Esophagus muscularis mucosa (tissue), 4 donors: Measurements from ENCODE around the gene KBTBD12. TPM values are rescaled to one million over a fixed set of nuclear protein-coding genes. Genes with fewer than 3 reads are reported as not detected.
"Not testable (repeated sequence)": the region's sequence is repeated elsewhere in the genome, so short reads cannot be mapped to it uniquely, and the experiment has no call there.

Experiments used
- DNase-seq: peaks from one replicate; pipeline ENCODE4 v3.0.0-alpha.2; 2017; ENCODE audit errors: extremely low spot score
- H3K27ac ChIP-seq, 4 donors: fragments of 200-600 bp; sonication (generic); replicated peaks in 1 of 4; 1 replicate in 3 of 4; 2 replicates in 1 of 4; pipeline ENCODE4 v1.5.1; 2016 to 2019; ENCODE audit warnings: mild to moderate bottlenecking in 1 of 4
- H3K27me3 ChIP-seq, 4 donors: fragments of 200-600 bp; sonication (generic); one replicate each; pipeline versions ENCODE4 v1.5.1 to v1.6.0; 2016 to 2019
- H3K36me3 ChIP-seq, 4 donors: fragments of 200-600 bp; sonication (generic); one replicate each; pipeline ENCODE4 v1.5.1; 2016 to 2019
- H3K4me1 ChIP-seq, 4 donors: fragments of 200-600 bp; sonication (generic); one replicate each; pipeline ENCODE4 v1.5.1; 2016 to 2019
- H3K4me3 ChIP-seq, 4 donors: fragments of 200-600 bp; sonication (generic); 1 replicate in 2 of 4; 2 replicates in 2 of 4; pipeline ENCODE4 v1.5.1; 2016 to 2019; ENCODE audit warnings: mild to moderate bottlenecking in 4 of 4, moderate library complexity in 1 of 4
- H3K9me3 ChIP-seq, 4 donors: fragments of 200-600 bp; sonication (generic); 1 replicate in 3 of 4; 2 replicates in 1 of 4; pipeline ENCODE4 v1.5.1; 2016 to 2019
- CTCF ChIP-seq, 3 experiments: fragments of 200-600 bp in 2 of 3; fragments of 450-650 bp in 1 of 3; sonication (generic) in 2 of 3; IDR thresholded peaks; one replicate each; pipeline ENCODE4 v1.5.1; 2017 to 2019; ENCODE audit warnings: antibody characterized with exemption in 3 of 3, mild to moderate bottlenecking in 2 of 3, moderate library complexity in 1 of 3
- EP300 ChIP-seq: sonication (generic); formaldehyde crosslinking; IDR thresholded peaks from one replicate; pipeline ENCODE4 v1.6.1; 2017; ENCODE audit warnings: antibody characterized with exemption
- POLR2A ChIP-seq: fragments of 450-650 bp; IDR thresholded peaks from one replicate; pipeline ENCODE4 v1.6.1; 2017; ENCODE audit warnings: antibody characterized with exemption, moderate library complexity, mild to moderate bottlenecking, low read depth
- POLR2AphosphoS5 ChIP-seq, 2 donors: sonication (generic); formaldehyde crosslinking; IDR thresholded peaks; one replicate each; pipeline ENCODE4 v1.6.1; 2017; ENCODE audit warnings: antibody characterized with exemption in 2 of 2
- WGBS: methylation state at CpG from one replicate; pipeline ENCODE4 v1.1.5; 2018; 5-methylcytosine and 5-hydroxymethylcytosine counted together
- intact Hi-C: fragments of 100-400 bp; cut with DNase I; formaldehyde crosslinking; loops from one replicate; pipeline ENCODE4 v1.15.1; 2023
- total RNA-seq, 4 donors: library from RNA; depleted of rRNA; stranded (reverse); fragments of >200 nt; gene quantifications; one replicate each; pipeline versions ENCODE4 v1.1.0 to v1.2.1, GENCODE V29; 2016

KBTBD12 gene
- total RNA-seq, 4 donors from 2014 or later, result 3.8 to 6.0 (median 4.7) TPM

DNA sequence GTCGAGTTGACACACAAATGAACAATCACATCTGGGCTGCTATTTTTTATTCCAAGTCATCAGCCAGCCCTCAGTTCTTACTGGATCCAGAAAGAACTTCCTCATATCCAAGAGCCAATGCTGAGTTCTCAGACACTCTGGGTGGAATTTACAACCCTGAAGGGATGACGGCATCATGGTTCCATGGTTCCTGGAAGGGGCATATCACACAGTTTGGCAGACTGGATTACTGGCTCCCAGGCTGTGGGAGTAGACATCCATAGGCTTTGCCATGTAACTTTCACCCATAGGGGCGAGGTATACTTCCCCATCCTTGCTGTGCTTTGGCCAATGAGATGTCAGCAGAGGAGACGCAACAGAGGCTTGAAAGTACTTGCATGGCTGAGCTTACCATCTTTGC lies 26.9 kb upstream of the KBTBD12 start:
- intact Hi-C loops, result no loop called here
- no peak for DNase-seq
- 86% methylated on average over 2 of the region's 4 CpGs for WGBS
- no peak for TF ChIP-seq POLR2A
- TF ChIP-seq POLR2AphosphoS5 (IDR thresholded peaks at IDR 0.05), result no peak
- no peak for TF ChIP-seq EP300
- TF ChIP-seq CTCF (IDR thresholded peaks at IDR 0.05), result no peak
- Histone ChIP-seq H3K27ac (no peak overlapping the region), H3K9me3 (peaks cover 0 to 12% (median 8%) of the 10 kb centered on the region in 4 donors), H3K27me3 (no peaks in the 10 kb centered on the region), H3K4me3 (no peak overlapping the region), H3K36me3 (no peaks in the 10 kb centered on the region), H3K4me1 (peaks cover 0 to 4% (median 0%) of the 10 kb centered on the region in 4 donors)

DNA sequence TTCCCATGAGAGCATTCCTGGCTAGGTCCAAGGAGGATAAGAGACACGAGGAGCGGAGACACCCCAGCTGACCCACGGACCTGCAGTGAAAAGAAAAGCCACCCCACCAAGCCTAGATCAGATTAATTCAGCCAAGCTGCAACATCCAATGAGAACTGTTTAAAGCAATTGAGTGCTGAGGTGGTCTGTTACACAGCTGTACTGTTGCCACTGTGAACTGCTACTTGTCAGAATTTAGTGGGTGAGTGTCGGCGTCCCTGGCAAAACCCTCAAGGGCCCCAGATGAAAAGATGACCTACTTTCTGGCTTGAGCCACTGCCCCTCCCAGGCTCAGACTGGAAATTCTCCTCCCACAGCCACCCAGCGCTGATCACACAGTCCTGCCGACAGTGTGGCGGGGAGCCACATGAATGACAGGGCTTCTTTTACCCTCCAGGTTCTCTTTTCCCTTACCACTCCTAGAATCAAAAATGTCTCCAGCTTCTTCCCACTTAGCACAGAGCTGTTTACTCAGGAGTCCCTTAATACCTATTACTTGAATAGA lies 26.4 kb upstream of the KBTBD12 start:
- H3K36me3 ChIP-seq, result no peaks in the 10 kb centered on the region
- no peaks in the 10 kb centered on the region for H3K27me3 ChIP-seq
- no peak overlapping the region for H3K4me3 ChIP-seq
- H3K4me1 ChIP-seq, result peaks cover 0 to 4% (median 0%) of the 10 kb centered on the region in 4 donors
- TF ChIP-seq CTCF (IDR thresholded peaks at IDR 0.05), result no peak
- no peak for TF ChIP-seq POLR2AphosphoS5 (IDR thresholded peaks at IDR 0.05)
- no peak for TF ChIP-seq POLR2A
- peaks cover 0 to 12% (median 8%) of the 10 kb centered on the region in 4 donors for H3K9me3 ChIP-seq
- no peak overlapping the region for H3K27ac ChIP-seq
- intact Hi-C loops, result no loop called here
- 82% methylated on average over 6 of the region's 8 CpGs for WGBS
- DNase-seq, result no peak

GRCh38 chr3:127889461-127889863 lies 25.6 kb upstream of the KBTBD12 start:
- Histone ChIP-seq H3K4me3 (no peak overlapping the region), H3K9me3 (peaks cover 0 to 12% (median 8%) of the 10 kb centered on the region in 4 donors), H3K27ac (no peak overlapping the region), H3K27me3 (no peaks in the 10 kb centered on the region), H3K36me3 (no peaks in the 10 kb centered on the region), H3K4me1 (peaks cover 0 to 4% (median 0%) of the 10 kb centered on the region in 4 donors)
- TF ChIP-seq EP300 (no peak), CTCF (IDR thresholded peaks at IDR 0.05) (no peak), POLR2A (no peak), POLR2AphosphoS5 (IDR thresholded peaks at IDR 0.05) (peak in 1 of 2 donors; percentile 25)
- no peak for DNase-seq
- intact Hi-C loops, result no loop called here
- WGBS, result 100% methylated on average over 1 of the region's 1 CpG

- intact Hi-C loops, result no loop called here
- H3K9me3 ChIP-seq, result peaks cover 0 to 12% (median 8%) of the 10 kb centered on the region in 4 donors
- no peaks in the 10 kb centered on the region for H3K36me3 ChIP-seq
- H3K27me3 ChIP-seq, result no peaks in the 10 kb centered on the region
- DNase-seq, result no peak
- TF ChIP-seq EP300 (no peak), POLR2AphosphoS5 (IDR thresholded peaks at IDR 0.05) (no peak), POLR2A (no peak), CTCF (IDR thresholded peaks at IDR 0.05) (no peak)
- H3K4me3 ChIP-seq, result no peak overlapping the region
- WGBS, result 98% methylated on average over 3 of the region's 3 CpGs
- no peak overlapping the region for H3K27ac ChIP-seq
- H3K4me1 ChIP-seq, result peaks cover 0 to 4% (median 0%) of the 10 kb centered on the region in 4 donors
These were observed 24.9 kb upstream of the KBTBD12 start for GRCh38 chr3:127889976-127890650.

DNA sequence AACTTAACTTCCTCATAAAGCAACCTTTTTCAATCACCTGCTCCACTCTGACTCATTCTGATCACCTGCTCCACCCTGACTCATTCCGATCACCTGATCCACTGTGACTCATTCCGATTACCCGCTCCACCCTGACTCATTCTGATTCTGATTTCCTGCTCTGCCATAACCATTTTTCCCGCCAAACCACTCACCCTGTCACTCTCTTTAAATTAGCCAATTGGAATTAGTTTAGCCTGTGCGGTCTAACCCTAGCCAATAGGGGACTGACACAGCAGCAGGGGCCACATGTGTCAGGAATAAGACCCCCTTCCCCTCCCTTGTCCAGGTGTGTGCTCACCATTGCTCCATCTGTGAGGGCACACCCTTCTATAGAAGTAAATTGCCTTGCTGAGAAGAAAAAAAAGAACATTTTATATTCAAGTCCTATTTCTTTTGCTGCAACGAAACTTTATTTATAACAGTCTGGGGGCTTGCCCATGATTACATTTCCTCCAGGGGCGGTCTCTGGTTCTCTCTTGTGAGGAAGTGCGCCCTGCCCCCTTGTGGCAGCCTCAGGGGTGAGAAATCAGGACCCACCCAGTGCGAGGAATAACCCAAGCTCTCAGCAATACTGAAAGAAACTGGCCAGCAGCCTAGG lies 24.3 kb upstream of the KBTBD12 start:
- intact Hi-C loops, H3K27ac ChIP-seq, H3K27me3 ChIP-seq, H3K36me3 ChIP-seq, H3K4me3 ChIP-seq, H3K4me1 ChIP-seq, DNase-seq: not testable (repeated sequence)
- peaks cover 0 to 12% (median 8%) of the 10 kb centered on the region in 4 donors for H3K9me3 ChIP-seq
- 92% methylated on average over 9 of the region's 9 CpGs for WGBS
